D721Med (cell line): ENCODE results near the gene SSR1.
"Not testable (repeated sequence)": the region's sequence is repeated elsewhere in the genome, so short reads cannot be mapped to it uniquely, and the experiment has no call there.

Experiments
- DNase-seq: peaks from one replicate; pipeline ENCODE4 v3.0.0; 2011; ENCODE audit warnings: low spot score; ENCODE audit not compliant: insufficient read length
- FAIRE-seq: peaks from 2 replicates; lab custom pipeline; 2011; peaks lifted over from hg19 to GRCh38; lab: Jason Lieb, UNC
- CTCF ChIP-seq: IDR thresholded peaks from 2 replicates; pipeline ENCODE4 v1.5.1; 2012; ENCODE audit warnings: mild to moderate bottlenecking, control low read depth; ENCODE audit not compliant: insufficient read depth; ENCODE audit errors: missing control alignments

SSR1 gene

GRCh38 chr6:7264686-7265384, 48.2 kb downstream of the SSR1 start:
- no peak for FAIRE-seq
- no peak for TF ChIP-seq CTCF
- DNase-seq: no peak

- FAIRE-seq (no peak), DNase-seq (no peak)
- TF ChIP-seq CTCF: no peak
Measured at GRCh38 chr6:7264041-7264440, 49.0 kb downstream of the SSR1 start.

DNA sequence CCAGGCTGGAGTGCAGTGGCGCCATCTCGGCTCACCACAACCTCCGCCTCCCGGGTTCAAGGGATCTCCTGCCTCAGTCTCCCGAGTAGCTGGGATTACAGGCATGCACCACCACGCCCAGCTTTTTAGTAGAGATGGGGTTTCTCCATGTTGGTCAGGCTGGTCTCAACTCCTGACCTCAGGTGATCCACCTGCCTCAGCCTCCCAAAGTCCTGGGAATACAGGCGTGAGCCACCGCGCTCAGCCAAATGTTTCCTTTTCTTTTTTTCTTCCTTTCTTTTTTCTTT, 49.5 kb downstream of the SSR1 start:
- FAIRE-seq, DNase-seq: not testable (repeated sequence)

- FAIRE-seq (no peak), DNase-seq (no peak)
- TF ChIP-seq CTCF: no peak
Measured at GRCh38 chr6:7262746-7263518, 50.1 kb downstream of the SSR1 start.

- no peak for TF ChIP-seq CTCF
- DNase-seq (no peak), FAIRE-seq (no peak)
Measured at GRCh38 chr6:7261852-7262461, 51.0 kb downstream of the SSR1 start.

GRCh38 chr6:7261032-7261841, 51.8 kb downstream of the SSR1 start:
- DNase-seq: peak; percentile 77
- TF ChIP-seq CTCF: no peak
- FAIRE-seq: no peak

DNA sequence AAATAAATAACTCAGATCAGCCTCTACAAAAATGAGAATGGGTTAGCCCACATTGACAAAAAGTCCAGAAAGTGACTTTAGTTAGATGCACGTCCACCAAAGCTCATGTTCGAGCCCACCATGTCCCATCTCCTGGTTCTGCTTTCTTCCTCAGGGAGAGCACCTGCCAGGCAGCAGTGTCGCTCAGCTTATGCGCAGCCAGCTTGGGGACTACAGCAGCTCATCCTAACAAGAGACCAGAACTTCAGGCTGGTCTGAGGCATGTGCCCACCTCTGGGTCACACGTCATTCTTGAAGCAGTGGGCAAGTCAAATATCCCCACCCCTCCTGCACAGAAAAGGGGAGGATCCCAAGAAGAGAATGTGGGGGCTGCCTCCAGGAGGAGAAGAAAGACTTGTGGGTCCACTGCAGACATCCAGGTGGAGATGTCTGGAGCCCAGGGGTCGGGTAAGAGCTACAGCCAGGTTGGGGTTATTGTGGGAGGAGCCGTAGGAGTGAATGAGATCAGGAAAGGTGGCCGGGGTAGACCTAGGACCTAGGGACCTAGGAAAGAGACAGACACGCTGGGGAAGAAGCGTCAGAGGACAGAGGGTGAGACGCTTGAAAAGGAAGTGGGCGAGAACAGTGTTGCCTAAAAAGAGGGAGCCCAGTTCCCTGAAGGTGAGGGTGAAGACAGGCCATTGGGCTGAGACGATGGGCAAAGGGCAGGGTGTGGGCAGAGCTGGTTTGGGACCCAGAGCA, 52.5 kb downstream of the SSR1 start:
- FAIRE-seq: no peak
- no peak for TF ChIP-seq CTCF
- DNase-seq: no peak
